GM18868 (cell line): ENCODE data around the gene PTP4A2.
"Not testable (repeated sequence)": the region's sequence is repeated elsewhere in the genome, so short reads cannot be mapped to it uniquely, and the experiment has no call there.

Experiments
- ATAC-seq: cut with Tn5 transposase; IDR thresholded peaks from one replicate; pipeline ENCODE4 v1.9.1; 2021; ENCODE audit warnings: mild to moderate bottlenecking, moderate library complexity; ENCODE audit not compliant: unreplicated experiment

PTP4A2 gene

DNA sequence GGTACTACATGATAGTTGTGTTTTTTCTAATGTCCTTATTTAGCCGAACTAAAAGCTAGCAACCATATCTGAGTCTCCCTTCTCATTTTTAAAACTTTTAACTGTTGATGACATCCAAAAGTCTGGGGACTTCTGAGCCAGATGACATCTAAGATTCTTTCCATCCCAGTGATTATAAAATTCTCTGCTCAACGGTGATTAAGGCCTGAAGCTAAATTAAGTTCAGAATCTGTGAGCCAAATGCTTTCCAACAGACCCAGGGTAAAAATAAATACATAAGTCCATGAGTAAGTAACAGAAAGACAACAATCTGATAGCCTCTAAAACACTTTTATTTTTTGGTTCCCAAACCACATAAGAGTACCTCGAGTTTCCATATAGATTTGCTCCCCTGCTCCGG, 13.1 kb upstream of the PTP4A2 start:
- no peak for ATAC-seq

DNA sequence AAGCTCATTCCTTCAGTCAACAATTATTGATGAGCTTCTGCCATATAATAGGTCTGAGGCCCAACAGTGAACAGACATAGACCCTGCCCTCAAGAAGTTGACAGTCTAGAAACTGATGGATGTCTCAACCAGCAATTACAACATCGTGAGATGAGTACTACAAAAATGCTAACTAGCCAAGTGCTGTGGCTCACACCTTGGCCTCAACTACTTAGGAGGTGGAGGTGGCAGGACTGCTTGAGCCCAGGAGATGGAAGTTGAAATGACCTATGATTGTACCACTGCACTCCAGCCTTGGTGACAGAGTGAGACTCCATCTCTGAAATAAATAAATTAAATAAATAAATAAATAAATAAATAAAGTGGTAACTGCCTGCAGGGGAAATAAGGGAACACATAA, 11.7 kb upstream of the PTP4A2 start:
- ATAC-seq = no peak

DNA sequence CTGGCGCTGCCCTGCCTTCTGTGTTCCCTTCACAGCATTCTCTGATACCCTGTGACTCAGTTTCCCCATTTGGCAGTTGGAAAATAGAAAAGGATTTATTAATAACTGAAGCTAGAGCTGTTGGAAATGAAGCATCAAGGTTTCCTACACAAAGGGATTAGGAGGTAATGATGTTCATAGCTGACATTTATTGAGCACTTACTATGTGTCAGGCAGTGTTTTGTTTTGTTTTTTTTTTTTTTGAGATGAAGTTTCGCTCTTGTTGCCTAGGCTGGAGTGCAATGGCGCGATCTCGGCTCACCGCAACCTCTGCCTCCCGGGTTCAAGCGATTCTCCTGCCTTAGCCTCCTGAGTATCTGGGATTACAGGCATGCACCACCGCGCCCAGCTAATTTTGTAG, 7.5 kb upstream of the PTP4A2 start:
- ATAC-seq = not testable (repeated sequence)

DNA sequence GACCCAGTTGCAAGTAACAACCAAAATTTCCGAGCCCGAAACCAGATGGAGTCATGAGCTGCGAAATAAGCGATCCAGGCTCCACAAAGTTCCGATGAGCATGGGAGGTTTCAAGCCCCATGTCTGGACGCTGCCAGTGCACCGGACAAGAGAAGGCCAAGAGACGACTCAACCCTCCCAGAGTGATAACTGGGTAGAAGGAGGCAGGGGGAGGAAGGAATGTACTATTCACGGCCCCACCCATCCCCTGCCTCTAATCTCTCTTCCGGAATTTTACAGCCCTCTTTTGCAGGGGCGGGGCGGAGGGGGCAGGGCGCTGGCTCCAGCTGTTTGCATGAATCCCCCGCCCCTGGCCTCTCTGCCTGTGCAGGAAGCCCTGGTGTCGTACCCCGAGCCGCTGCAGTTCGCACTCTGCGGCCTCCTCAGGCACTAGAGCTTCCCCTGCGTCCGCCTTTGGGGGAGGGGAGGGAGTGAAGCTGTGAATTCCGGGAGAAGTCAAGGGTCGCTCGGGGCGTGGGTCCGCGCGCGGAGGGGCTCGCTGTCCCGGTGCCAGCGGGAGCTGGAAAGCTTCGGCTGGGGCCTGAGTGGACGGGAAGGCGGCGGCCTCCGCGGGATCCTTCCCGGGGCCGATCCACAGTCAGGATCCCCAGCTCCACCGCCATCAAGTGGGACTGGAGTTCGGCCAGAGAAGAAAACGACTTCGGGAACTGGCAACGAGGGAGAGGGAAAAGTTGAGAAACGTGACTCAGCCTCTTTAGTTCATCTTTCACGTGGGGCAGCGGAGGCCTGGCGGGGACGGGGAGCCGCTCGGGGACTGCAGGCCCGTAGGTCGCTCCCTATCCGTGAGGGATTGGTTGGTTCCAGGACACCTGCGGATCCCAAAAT, 6.3 kb upstream of the PTP4A2 start:
- peak; percentile 52 for ATAC-seq

DNA sequence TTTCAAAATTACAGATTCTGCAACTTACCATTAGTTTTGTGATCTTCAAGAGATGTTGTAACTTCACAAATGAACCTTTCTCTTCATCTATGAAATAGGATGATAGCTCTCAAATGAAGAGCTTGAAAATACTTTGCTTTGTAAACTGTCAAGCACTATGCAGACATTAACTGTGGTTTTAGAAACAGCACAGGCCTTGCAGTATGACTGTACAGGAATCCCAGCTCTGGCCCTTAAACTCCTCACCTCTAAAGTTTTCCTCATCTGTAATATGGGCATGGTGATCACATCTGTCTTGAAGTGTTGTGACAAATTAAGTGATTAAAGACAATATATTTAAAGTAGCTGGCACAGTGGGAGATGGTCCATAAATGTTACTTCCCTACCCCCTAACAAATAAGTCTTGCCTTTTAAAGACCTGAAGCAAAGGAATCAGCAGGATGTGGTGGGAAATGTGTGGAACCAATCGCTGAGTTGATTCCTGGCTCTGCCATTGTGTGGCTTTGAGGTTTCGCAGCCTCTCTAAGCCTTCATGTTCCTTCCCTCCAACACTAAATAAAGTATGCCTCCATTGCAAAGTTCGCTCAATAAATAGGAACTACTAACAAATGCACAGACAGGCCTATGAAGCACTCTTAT, 5.5 kb upstream of the PTP4A2 start:
- ATAC-seq = no peak

DNA sequence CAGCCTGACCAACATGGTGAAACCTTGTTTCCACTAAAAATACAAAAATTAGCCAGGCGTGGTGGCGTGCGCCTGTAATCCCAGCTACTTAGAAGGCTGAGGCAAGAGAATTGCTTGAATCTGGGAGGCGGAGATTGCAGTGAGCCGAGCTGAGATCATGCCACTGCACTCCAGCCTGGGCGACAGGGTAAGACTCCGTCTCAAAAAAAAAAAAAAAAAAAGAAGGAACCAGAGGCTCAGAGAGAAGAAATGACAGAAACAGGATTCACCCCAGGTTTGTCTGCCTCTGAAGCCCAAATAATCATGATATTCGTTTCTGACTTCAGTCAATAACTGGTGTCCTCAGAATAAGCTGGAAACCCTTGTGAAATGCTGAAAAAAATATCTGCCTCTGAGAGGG, 3.9 kb upstream of the PTP4A2 start:
- not testable (repeated sequence) for ATAC-seq

DNA sequence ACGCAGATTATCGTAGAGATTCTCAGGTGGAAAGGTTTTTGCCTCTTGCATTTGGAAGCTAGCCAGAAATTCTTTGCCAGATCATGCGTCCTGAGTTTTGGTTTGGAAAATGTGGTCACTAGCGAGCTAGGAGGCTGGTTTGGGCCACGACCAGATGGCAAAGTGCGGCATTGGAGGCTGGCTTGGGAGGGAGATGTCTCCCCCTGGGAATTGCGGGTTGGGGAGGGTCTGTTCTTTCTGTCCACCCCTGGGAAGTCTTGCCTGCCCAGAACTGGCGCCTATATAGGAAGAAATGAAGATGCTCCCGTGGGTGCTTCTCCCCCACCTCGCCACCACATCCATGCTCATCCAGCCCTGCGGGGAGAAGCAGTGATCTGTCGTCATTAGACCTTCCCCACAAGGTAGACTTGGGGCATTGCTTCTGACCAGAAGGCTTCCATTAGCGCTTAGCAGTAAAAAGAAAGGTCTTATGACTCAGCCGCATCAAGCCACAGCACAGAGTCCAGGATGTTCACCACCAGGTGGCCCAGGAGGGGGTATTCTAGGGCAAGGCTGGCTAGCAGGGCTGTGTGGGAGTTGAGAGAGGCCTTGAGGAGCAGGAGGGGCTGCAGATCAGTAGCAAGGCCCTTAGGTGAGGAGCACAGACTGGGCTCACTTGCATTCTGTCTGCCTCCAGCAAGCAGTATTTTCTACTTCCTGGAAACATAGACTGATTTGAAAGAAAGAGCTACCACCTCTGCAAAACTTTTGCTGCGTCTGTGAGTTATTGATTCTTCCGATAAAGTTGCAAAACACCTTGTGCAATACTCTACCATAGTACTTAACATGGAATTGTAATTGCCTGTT, 1.5 kb upstream of the PTP4A2 start:
- peak; percentile 32 for ATAC-seq

DNA sequence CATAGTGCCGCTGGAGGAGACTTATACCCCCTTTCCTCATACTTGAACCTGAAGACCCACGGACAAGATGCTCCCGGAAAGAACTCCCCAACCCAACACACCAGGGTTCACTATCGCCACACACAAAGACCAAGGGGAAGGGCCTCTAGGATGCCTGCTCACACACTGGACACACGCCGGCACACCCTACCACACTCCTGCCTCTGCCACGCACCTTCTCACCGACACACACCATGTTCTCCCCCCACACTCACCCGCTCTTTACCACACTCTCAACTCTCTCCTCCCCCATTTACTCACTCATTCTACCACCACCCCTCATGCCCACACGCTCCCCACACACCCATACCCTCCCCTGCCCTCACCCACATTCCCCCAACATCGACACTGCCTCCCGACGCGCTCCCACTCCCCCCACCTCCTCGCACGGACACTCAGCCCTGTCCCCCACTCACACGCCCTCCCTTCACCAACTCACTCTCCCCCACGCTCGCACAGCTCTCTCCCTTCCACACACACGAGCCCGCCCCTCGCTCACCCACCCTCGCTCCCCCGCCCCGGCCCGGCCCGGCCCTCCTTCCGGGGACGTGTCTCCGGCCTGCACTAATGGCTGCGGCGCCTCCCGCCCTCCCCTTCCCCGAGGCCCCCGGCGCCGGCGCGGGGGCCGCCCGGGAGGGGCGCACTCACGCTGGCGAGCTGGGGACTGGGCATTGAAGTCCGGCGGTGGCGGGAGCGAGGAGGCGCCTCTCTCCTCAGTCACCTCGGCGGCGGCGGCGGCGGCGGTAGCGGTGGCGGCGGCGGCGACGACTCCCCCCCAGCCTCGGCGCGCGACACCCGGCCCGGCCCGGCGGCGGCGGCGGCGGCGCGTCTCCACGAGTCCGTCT, 626 bp downstream of the PTP4A2 start:
- peak; percentile 35 for ATAC-seq

DNA sequence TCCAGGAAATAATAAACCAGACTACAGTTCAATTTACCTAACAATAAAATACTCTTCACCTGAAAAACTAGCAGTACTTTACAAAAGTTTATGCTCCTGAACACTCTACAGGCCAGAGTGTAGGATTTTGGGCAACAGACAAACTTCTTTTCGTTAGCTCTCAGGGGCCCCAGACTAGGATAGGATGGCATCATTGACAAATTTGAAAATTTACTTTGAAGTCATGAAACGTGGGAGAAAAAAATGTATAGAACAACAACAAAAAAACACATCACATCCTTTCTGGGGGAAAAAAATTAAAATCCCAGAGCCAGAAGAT, 1.2 kb downstream of the PTP4A2 start:
- no peak for ATAC-seq

DNA sequence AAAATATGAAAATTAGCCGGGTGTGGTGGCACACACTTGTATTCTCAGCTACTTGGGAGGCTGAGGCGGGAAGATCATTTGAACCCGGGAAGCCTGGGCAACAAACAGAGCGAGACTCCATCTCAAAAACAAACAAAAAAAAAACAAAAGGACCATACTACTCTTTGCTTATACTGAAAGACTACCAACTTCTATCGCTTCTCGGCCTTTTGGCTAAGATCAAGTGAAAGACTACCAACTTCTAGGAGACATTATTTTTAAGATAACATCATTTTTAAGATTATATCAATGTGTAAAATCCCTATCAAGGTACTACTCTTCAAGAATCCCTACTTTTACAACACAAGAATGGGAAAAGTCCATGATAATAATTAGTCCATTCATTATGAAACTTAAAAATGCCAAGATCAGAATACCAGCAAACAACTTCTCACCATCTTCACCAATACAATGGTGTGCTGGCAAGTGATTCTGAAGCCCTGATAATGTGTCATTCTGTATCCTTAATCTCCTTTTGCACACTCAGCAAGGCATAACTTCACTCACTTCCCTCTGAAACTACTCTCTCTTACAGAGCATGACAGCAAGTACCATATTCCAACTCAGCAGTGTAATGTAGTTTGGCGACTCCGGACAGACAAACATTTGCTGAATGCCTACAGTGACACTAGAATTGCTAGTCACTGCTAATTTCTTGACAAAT, 1.7 kb downstream of the PTP4A2 start:
- ATAC-seq = no peak

DNA sequence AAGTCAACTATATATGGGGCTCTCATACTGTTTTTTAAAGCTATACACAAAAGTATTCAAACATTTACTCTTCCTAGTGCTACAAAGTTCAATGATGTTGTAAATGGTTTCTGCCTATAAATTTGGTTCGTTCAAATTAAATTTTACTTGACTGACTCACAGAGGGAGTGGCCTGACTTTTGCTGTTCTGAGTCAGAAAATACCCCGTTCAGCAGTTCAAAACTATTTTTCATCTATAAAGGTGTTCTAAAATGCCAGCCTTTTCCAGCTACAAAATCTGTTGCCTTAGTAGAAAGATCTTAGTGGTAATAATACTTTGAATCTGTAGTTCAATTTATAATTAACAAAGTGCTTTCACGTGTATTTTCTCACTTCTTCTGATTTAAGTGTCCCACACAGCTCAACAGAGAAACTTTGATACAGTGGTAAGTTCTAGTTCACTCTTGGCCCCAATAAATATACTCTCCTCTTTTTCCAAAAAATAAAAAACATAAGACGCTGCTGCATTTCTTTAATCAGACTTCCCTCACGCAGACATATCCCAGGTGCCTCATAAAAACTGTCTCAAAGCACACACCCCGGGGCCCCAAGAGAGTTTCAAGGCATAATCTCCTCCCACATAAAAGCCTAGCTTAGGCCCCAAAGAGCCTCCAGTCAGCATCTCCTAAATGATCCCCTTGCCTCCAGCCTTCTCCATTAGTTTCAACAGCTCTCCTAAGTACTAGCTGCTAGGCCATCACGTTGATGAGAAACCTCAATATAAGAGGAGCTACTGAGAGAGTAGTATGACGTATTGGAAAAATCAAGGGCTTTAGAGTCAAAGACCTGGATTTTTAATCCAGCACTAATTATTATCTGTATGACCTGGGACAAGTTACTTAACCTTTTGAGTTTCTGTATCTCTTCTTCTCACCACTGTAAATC, 3.2 kb downstream of the PTP4A2 start:
- no peak for ATAC-seq

DNA sequence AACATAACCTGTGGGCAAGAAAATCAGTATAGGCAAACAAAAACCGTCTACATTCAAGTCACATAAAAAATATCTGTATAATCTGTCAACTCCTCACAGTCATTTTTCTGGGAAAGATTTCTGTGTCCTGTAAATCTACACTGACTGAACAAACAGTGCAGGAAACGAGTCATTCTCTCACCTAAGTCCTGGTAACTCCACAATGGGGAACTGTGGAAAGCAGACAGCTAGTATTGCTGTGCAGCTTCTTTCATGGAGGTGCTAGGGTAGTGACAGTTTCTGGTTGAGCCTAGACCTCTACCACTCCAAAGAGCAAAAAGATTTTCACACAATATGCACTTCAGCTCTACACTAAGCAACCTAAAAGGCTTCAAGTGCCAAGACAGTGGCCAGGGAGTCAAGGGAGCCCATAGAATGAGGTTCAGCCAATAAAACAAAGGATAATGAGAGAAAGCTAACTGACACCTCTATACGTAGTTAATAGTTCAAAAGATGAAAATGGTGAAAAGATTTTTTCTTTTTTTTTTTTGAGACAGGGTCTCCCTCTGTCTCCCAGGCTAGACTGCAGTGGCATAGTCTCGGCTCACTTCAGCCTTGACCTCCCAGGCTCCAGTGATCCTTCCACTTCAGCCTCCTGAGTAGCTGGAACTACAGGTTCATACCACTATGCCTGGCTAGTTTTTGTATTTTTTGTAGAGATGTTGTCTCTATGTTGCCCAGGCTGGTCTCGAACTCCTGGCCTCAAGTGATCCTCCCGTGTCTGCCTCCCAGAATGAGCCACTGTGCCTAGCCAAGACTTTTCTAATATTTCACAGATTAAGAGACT, 5.5 kb downstream of the PTP4A2 start:
- no peak for ATAC-seq

DNA sequence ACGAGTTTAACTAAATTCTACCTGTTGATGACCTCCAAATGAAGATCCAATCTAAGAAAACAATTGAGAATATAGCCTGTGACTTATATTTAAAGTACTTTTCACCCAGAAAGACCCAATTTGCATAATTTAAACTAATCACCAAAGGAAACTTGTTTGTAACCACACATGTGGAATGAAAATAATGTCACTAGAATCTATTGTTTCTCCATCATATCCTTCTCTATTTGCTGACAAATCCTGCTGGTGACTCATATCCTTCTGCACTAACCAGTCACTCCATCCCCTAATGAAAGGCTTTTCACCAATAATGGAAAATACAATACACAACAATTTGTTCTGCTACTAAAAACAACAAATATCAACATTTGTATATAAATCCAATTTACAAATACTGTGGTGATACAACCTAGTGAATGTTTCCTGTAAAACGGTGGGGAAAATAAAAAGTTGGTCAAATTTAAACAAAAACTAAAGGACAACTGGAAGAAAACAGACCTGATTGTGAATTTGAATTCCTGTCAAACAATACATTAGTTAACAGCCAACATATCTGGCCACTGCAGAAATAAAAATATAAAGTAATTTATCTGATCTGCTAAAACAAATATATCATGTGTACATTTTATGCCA, 6.5 kb downstream of the PTP4A2 start:
- no peak for ATAC-seq

DNA sequence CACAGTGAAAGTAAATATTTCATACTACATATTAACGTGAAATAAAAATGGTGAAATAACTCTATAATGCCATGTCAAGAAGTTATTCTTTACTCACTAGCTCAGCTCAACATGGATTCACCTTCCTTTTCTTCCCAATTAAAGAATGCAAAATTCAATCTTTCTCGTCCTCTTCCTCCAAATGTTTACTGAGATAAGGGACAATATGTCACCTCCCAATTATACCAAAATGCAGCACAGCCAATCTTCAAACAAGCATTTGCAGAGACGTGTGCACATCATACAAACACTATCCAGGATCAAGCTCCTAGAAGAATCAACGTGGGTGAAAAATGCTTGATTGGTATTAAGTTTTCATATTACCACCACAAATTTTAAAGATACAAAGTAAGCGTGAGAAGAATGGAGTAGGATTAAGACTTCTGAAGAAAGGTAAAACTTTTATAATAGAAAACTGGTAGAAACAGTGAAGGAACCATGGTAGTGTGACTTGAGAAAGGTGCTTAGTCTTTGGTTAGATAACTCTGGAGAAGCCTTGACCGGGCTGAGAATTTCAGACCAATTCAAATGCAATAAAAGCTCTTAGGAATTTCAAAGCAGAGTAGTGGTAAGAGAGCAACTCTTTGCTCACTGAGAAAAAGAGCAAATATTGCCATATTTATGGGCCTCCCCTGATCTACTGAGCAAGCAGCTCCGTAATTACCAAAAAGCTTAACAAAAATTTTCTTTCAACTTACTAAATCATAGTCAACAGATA, 7.2 kb downstream of the PTP4A2 start:
- no peak for ATAC-seq

DNA sequence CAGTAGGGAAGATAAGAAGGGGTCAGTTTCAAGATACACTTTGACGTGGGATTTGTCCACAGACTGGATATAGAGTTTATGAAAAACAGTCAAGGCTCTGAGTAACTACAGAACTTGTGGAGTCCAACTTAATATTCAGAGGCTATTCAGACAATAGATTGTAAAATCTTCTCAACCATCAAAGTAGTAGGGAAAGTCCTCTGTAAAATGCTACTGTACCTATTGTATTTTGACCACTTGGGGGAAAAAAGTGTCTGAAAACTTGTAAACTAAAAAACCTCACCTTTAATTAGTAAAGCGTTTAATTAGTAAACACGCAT, 10.5 kb downstream of the PTP4A2 start:
- ATAC-seq = no peak

DNA sequence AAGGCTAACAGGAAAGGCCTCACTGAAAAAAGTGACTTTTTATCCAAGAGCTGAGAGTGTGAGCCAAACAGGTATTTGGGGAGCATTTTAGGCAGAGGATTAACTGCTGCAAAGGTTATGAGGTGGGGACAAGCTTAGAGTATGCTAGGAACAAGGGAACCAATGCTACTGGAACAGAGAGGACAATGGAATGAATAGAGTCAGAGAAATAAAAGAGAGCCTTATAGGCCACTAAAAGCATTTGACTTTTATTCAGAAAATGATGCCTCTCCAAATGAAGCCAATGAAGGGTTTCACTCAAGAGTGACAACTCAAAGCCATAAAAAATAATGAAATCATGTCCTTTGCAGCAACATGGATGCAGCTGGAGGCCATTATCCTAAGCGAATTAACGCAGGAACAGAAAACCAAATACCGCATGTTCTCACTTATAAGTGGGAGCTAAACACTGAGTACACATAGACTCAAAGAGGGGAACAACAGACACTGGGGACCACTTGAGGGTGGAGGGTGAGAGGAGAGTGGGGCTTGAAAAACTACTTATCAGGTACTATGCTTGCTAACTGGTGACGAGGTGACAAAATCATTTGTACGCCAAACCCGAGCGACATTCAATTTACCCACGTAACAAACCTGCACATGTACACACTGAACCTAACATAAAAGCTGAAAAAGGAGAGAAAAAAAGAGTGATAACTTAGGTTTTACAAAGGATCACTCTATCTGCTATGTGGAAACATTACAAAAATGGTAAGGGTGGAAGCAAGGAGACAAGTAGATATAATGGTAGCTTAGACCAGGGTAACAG, 11.1 kb downstream of the PTP4A2 start:
- ATAC-seq = no peak
